Measurements from ENCODE around the gene NLRP13.

The NLRP13 gene

GRCh38 chr19:55858401-55858800 lies 73.7 kb downstream of the NLRP13 start:
- Histone ChIP-seq H3K4me1 (ENCODE audit: low read depth, poor library complexity, severe bottlenecking) (no peaks in the 10 kb centered on the region), H3K27me3 (ENCODE audit: insufficient read depth, low read depth) (no peaks in the 10 kb centered on the region), H3K4me2 (no peak overlapping the region), H3K27ac (no peak overlapping the region), H2AFZ (ENCODE audit: low read depth) (no peak overlapping the region), H3K79me2 (ENCODE audit: insufficient read depth, low read depth) (no peaks in the 10 kb centered on the region), H3K4me3 (IDR thresholded peaks at IDR 0.05; ENCODE audit: insufficient read depth, low read depth, low read length) (no peak overlapping the region), H4K20me1 (ENCODE audit: insufficient read depth) (no peaks in the 10 kb centered on the region), H3K36me3 (ENCODE audit: insufficient read depth) (no peaks in the 10 kb centered on the region), H3K9ac (no peak overlapping the region)
- no peak for TF ChIP-seq CTCF (conservative IDR thresholded peaks at IDR 0.05; ENCODE audit: low read depth, low read length)

DNA sequence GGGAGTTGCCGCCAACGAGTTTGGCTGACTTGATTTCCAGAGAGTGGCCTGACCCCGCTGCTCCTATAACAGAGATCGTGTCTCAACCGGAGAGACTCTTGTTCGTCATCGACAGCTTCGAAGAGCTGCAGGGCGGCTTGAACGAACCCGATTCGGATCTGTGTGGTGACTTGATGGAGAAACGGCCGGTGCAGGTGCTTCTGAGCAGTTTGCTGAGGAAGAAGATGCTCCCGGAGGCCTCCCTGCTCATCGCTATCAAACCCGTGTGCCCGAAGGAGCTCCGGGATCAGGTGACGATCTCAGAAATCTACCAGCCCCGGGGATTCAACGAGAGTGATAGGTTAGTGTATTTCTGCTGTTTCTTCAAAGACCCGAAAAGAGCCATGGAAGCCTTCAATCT lies 74.2 kb downstream of the NLRP13 start:
- Histone ChIP-seq H3K27me3 (ENCODE audit: insufficient read depth, low read depth) (no peaks in the 10 kb centered on the region), H3K27ac (no peak overlapping the region)

GRCh38 chr19:55857149-55857548 lies 75.0 kb downstream of the NLRP13 start:
- TF ChIP-seq CTCF (conservative IDR thresholded peaks at IDR 0.05; ENCODE audit: low read depth, low read length), result no peak
- Histone ChIP-seq H3K27ac (no peak overlapping the region), H3K79me2 (ENCODE audit: insufficient read depth, low read depth) (no peaks in the 10 kb centered on the region), H3K4me2 (no peak overlapping the region), H3K36me3 (ENCODE audit: insufficient read depth) (no peaks in the 10 kb centered on the region), H3K9ac (no peak overlapping the region), H3K4me3 (IDR thresholded peaks at IDR 0.05; ENCODE audit: insufficient read depth, low read depth, low read length) (no peak overlapping the region), H2AFZ (ENCODE audit: low read depth) (no peak overlapping the region), H3K4me1 (ENCODE audit: low read depth, poor library complexity, severe bottlenecking) (no peaks in the 10 kb centered on the region), H4K20me1 (ENCODE audit: insufficient read depth) (no peaks in the 10 kb centered on the region), H3K27me3 (ENCODE audit: insufficient read depth, low read depth) (no peaks in the 10 kb centered on the region)

More for the DNA sequence above, 74.2 kb downstream of the NLRP13 start:
- H3K36me3 ChIP-seq (ENCODE audit: insufficient read depth), result no peaks in the 10 kb centered on the region
- H3K79me2 ChIP-seq (ENCODE audit: insufficient read depth, low read depth), result no peaks in the 10 kb centered on the region
- TF ChIP-seq CTCF (conservative IDR thresholded peaks at IDR 0.05; ENCODE audit: low read depth, low read length), result no peak
- H3K9ac ChIP-seq, result no peak overlapping the region
- no peak overlapping the region for H3K4me2 ChIP-seq
- H2AFZ ChIP-seq (ENCODE audit: low read depth), result no peak overlapping the region
- H3K4me3 ChIP-seq (IDR thresholded peaks at IDR 0.05; ENCODE audit: insufficient read depth, low read depth, low read length), result no peak overlapping the region
- H3K4me1 ChIP-seq (ENCODE audit: low read depth, poor library complexity, severe bottlenecking), result no peaks in the 10 kb centered on the region
- no peaks in the 10 kb centered on the region for H4K20me1 ChIP-seq (ENCODE audit: insufficient read depth)

GRCh38 chr19:55855160-55855559 lies 77.0 kb downstream of the NLRP13 start:
- H3K9ac ChIP-seq, result no peak overlapping the region
- no peak overlapping the region for H3K4me2 ChIP-seq
- H4K20me1 ChIP-seq (ENCODE audit: insufficient read depth), result no peaks in the 10 kb centered on the region
- TF ChIP-seq CTCF (conservative IDR thresholded peaks at IDR 0.05; ENCODE audit: low read depth, low read length), result no peak
- no peaks in the 10 kb centered on the region for H3K79me2 ChIP-seq (ENCODE audit: insufficient read depth, low read depth)
- no peak overlapping the region for H3K27ac ChIP-seq
- H3K4me1 ChIP-seq (ENCODE audit: low read depth, poor library complexity, severe bottlenecking), result no peaks in the 10 kb centered on the region
- no peaks in the 10 kb centered on the region for H3K27me3 ChIP-seq (ENCODE audit: insufficient read depth, low read depth)
- H3K4me3 ChIP-seq (IDR thresholded peaks at IDR 0.05; ENCODE audit: insufficient read depth, low read depth, low read length), result no peak overlapping the region
- no peak overlapping the region for H2AFZ ChIP-seq (ENCODE audit: low read depth)
- H3K36me3 ChIP-seq (ENCODE audit: insufficient read depth), result no peaks in the 10 kb centered on the region
